HepG2 (cell line): ENCODE measurements around the gene NUPR2. TPM values are rescaled to one million over a fixed set of nuclear protein-coding genes. Genes with fewer than 3 reads are reported as not detected.

Source experiments
- ARID4A ChIP-seq: sonication (generic); formaldehyde crosslinking; IDR thresholded peaks from 2 replicates; pipeline ENCODE4 v1.5.0; 2020; ENCODE audit warnings: mild to moderate bottlenecking, missing genetic modification reagents, borderline replicate concordance
- KDM6A ChIP-seq: IDR thresholded peaks from 2 replicates; pipeline ENCODE4 v1.6.1; 2016; ENCODE audit warnings: low read depth
- MIER2 ChIP-seq: IDR thresholded peaks from 2 replicates; pipeline ENCODE4 v1.6.1; 2016; ENCODE audit warnings: missing biosample characterization, missing genetic modification reagents
- MLLT10 ChIP-seq: sonication (generic); formaldehyde crosslinking; IDR thresholded peaks from 2 replicates; pipeline ENCODE4 v1.4.0; 2020; ENCODE audit warnings: missing genetic modification reagents
- MXD4 ChIP-seq: IDR thresholded peaks from 2 replicates; pipeline ENCODE4 v1.6.1; 2016; ENCODE audit warnings: mild to moderate bottlenecking, missing biosample characterization, missing genetic modification reagents
- NCOA5 ChIP-seq: sonication (generic); formaldehyde crosslinking; IDR thresholded peaks from 2 replicates; pipeline ENCODE4 v1.4.0; 2020; ENCODE audit warnings: missing genetic modification reagents
- NR2F6 ChIP-seq, 2 experiments: IDR thresholded peaks; 2 replicates each; pipeline ENCODE4 v1.6.1; 2016; ENCODE audit warnings: antibody characterized with exemption in 1 of 2, mild to moderate bottlenecking in 1 of 2
- PPARG ChIP-seq: conservative IDR thresholded peaks from 2 replicates; pipeline ENCODE4 v1.6.1; 2016; ENCODE audit warnings: missing biosample characterization, missing genetic modification reagents
- TCF7L2 ChIP-seq: IDR thresholded peaks from 2 replicates; pipeline ENCODE4 v1.6.1; 2011; ENCODE audit warnings: mild to moderate bottlenecking, low read depth, low read length, moderate library complexity
- ZBTB2 ChIP-seq: sonication (generic); formaldehyde crosslinking; IDR thresholded peaks from 2 replicates; pipeline ENCODE4 v1.8.0; 2022; ENCODE audit warnings: low read depth, missing genetic modification reagents
- ZBTB20 ChIP-seq: sonication (generic); formaldehyde crosslinking; IDR thresholded peaks from 2 replicates; pipeline ENCODE4 v1.8.1; 2023; ENCODE audit warnings: missing genetic modification reagents, low read depth, mild to moderate bottlenecking, borderline replicate concordance
- ZNF136 ChIP-seq: sonication (generic); formaldehyde crosslinking; IDR thresholded peaks from 2 replicates; pipeline ENCODE4 v1.8.1; 2022; ENCODE audit warnings: low read depth, mild to moderate bottlenecking, moderate library complexity, missing genetic modification reagents
- ZNF230 ChIP-seq: sonication (generic); formaldehyde crosslinking; IDR thresholded peaks from 2 replicates; pipeline ENCODE4 v1.4.0; 2020; ENCODE audit warnings: mild to moderate bottlenecking, missing genetic modification reagents
- ZNF235 ChIP-seq: sonication (generic); formaldehyde crosslinking; IDR thresholded peaks from 2 replicates; pipeline ENCODE4 v1.8.1; 2023; ENCODE audit warnings: mild to moderate bottlenecking, missing genetic modification reagents, borderline replicate concordance
- ZNF256 ChIP-seq: sonication (generic); formaldehyde crosslinking; conservative IDR thresholded peaks from 2 replicates; pipeline ENCODE4 v1.4.0; 2020; ENCODE audit warnings: missing genetic modification reagents
- ZNF382 ChIP-seq: sonication (generic); formaldehyde crosslinking; IDR thresholded peaks from 2 replicates; pipeline ENCODE4 v1.5.0; 2020; ENCODE audit warnings: missing genetic modification reagents, mild to moderate bottlenecking, borderline replicate concordance
- ZNF550 ChIP-seq: sonication (generic); formaldehyde crosslinking; IDR thresholded peaks from 2 replicates; pipeline ENCODE4 v1.4.0; 2020; ENCODE audit warnings: mild to moderate bottlenecking, missing genetic modification reagents, borderline replicate concordance
- ZNF687 ChIP-seq: sonication (generic); formaldehyde crosslinking; IDR thresholded peaks from 2 replicates; pipeline ENCODE4 v1.5.1; 2020; ENCODE audit warnings: mild to moderate bottlenecking, missing genetic modification reagents, moderate library complexity
- polyA plus RNA-seq, 8 experiments: library from polyadenylated mRNA; depleted of rRNA in 3 of 8; stranded (reverse) in 7 of 8; unstranded in 1 of 8; fragments of >200 nt; fragmentation: Illumina TruSeq in 4 of 8; extraction: Trizol in 4 of 8; gene quantifications; 2 replicates each; pipeline versions ENCODE4 v1.2.1 to v1.2.3, GENCODE V29; 2011 to 2016; ENCODE audit warnings: low read depth in 4 of 8, missing spikeins in 1 of 8, mixed read lengths in 1 of 8; ENCODE audit not compliant: insufficient read depth in 1 of 8
- total RNA-seq, 5 experiments: library from RNA; depleted of rRNA; stranded (reverse); fragments of >200 nt; fragmentation: Illumina TruSeq; extraction: Trizol; gene quantifications; 2 replicates each; pipeline ENCODE4 v1.2.3, GENCODE V29; 2016; ENCODE audit warnings: low read depth in 1 of 5
- TF ChIP-seq, protein P1 (sequence below): sonication (generic); formaldehyde crosslinking; IDR thresholded peaks from 2 replicates; pipeline ENCODE4 v1.4.0; 2020; ENCODE audit warnings: missing genetic modification reagents

Gene NUPR2
- total and polyA plus RNA-seq, 2 of the 13 experiments (the other 11 are each of a cell fraction or from before 2014, with no cell fraction given) = not detected

- TF ChIP-seq ZNF687 (CRISPR knock-in tag) (peak; percentile 95), TCF7L2 (no peak), MLLT10 (CRISPR knock-in tag) (no peak), ZBTB2 (CRISPR knock-in tag) (no peak), ZBTB20 (peak; percentile 61; the same call in 1 of the 2 replicates), ARID4A (CRISPR knock-in tag) (peak; percentile 91; the same call in 1 of the 2 replicates), KDM6A (CRISPR knock-in tag) (no peak), MIER2 (CRISPR knock-in tag) (no peak), PPARG (no peak), NR2F6 (IDR thresholded peaks at IDR 0.05) (no peak), NR2F6 (CRISPR knock-in tag; IDR thresholded peaks at IDR 0.05) (no peak), ZNF136 (peak; percentile 75; the same call in 1 of the 2 replicates), ZNF550 (CRISPR knock-in tag) (no peak), NCOA5 (no peak), ZNF382 (CRISPR knock-in tag) (no peak), ZNF256 (no peak), ZNF230 (0 out of 2 replicates have a peak, but pooled peaks have one; percentile 63), ZNF235 (no peak), MXD4 (no peak; the same call in none of the 2 replicates)
- TF ChIP-seq, protein P1, sequence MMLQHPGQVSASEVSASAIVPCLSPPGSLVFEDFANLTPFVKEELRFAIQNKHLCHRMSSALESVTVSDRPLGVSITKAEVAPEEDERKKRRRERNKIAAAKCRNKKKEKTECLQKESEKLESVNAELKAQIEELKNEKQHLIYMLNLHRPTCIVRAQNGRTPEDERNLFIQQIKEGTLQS = peak; percentile 42; the same call in 1 of the 2 replicates
Measured at GRCh38 chr7:56106108-56107073, 9.8 kb downstream of the NUPR2 start, which contains the start of gene CHCHD2 (continued).
